ENCODE results near the gene GTF3C6.
"Not testable (repeated sequence)": the region's sequence is repeated elsewhere in the genome, so short reads cannot be mapped to it uniquely, and the experiment has no call there.

The GTF3C6 gene

DNA sequence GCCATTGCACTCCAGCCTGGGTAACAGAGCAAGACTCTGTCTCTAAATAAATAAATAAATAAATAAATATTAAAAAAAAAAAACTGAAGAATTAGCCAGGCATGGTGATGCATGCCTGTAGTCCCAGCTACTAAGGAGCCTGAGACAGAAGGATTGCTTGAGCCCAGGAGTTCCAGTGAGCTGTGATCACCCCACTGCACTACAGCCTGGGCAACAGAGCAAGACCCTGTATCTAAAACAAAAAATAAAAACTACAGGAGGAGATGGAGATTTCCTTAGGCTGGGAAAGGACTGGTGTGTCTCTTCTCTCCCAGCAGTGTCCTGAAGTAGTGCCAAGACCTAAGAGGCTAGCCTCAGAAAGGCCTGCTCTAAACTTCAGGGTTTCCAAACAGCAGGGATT, 8.1 kb upstream of the GTF3C6 start:
- Histone ChIP-seq H3K9me3 (ENCODE audit: control insufficient read depth, insufficient read depth, low read depth, low read length) (no peaks in the 10 kb centered on the region), H3K27me3 (ENCODE audit: control insufficient read depth, insufficient read depth, low read length) (no peaks in the 10 kb centered on the region), H3K4me1 (ENCODE audit: control insufficient read depth, insufficient read depth, low read length) (no peaks in the 10 kb centered on the region), H3K4me3 (ENCODE audit: low read depth, low read length) (no peak overlapping the region), H3K36me3 (ENCODE audit: control insufficient read depth, insufficient read depth, low read length) (no peaks in the 10 kb centered on the region), H3K9ac (ENCODE audit: low read length) (no peak overlapping the region), H3K27ac (ENCODE audit: low read depth, low read length) (no peak overlapping the region)

DNA sequence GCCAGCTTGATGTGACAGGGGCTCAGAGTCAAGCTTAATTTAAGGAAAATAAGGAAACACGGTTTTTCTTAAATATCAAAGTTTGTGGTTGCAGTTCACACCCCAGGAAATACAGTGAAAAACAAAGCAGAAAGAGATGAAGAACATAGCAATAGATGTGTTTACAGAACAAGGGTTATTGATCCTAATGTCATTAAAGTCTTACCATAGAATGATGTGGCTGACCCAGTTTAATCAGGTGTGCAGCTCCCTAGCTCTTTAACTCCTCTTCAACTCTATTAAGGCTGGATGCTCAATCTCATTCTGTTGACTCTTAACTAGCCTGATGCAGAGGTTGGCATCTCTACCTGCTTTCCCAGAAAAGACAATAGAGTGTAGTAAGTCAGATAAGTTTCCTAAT, 7.5 kb upstream of the GTF3C6 start:
- Histone ChIP-seq H3K9me3 (ENCODE audit: control insufficient read depth, insufficient read depth, low read depth, low read length) (no peaks in the 10 kb centered on the region), H3K9ac (ENCODE audit: low read length) (no peak overlapping the region), H3K27ac (ENCODE audit: low read depth, low read length) (no peak overlapping the region), H3K4me1 (ENCODE audit: control insufficient read depth, insufficient read depth, low read length) (no peaks in the 10 kb centered on the region), H3K4me3 (ENCODE audit: low read depth, low read length) (no peak overlapping the region), H3K27me3 (ENCODE audit: control insufficient read depth, insufficient read depth, low read length) (no peaks in the 10 kb centered on the region), H3K36me3 (ENCODE audit: control insufficient read depth, insufficient read depth, low read length) (no peaks in the 10 kb centered on the region)

DNA sequence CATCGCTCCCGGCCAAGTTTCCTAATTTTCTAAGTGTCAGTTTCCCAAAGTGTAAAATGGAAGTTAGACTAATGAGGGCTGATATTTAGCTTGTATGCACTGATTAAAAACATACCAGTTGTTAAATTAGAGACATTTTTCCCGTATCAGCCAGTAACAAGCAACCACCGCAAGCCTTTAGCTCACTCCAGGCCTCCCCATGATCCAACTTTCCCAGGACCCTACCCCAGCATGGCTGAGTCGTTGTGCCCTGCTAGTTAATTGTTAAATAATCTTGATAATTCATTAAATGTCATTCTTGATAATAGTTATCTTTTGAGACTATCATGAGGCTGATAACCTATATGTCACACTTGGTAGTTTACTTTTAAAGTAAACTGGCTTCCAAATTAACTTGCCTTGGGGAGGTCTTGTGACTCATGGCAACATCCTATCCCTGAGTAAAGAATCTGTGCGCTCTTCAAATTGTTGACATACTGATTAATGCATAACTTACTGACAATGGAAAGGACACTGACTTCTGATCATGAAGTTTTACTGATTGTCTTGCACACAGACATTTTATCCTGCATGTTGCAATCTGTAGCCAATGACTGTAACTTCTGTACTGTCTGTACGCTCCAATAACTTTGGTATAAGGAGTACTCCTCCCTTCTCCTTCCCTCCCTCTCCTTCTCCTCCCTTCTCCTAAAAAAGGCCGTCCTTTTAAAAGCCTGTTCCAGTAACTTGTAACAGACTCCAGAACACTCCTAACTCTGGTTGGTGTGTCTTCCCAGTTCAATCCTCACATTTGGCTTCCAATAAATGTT, 6.3 kb upstream of the GTF3C6 start:
- Histone ChIP-seq H3K27ac (ENCODE audit: low read depth, low read length) (no peak overlapping the region), H3K9ac (ENCODE audit: low read length) (no peak overlapping the region), H3K4me3 (ENCODE audit: low read depth, low read length) (no peak overlapping the region), H3K9me3 (ENCODE audit: control insufficient read depth, insufficient read depth, low read depth, low read length) (no peaks in the 10 kb centered on the region), H3K27me3 (ENCODE audit: control insufficient read depth, insufficient read depth, low read length) (no peaks in the 10 kb centered on the region), H3K4me1 (ENCODE audit: control insufficient read depth, insufficient read depth, low read length) (no peaks in the 10 kb centered on the region), H3K36me3 (ENCODE audit: control insufficient read depth, insufficient read depth, low read length) (no peaks in the 10 kb centered on the region)

DNA sequence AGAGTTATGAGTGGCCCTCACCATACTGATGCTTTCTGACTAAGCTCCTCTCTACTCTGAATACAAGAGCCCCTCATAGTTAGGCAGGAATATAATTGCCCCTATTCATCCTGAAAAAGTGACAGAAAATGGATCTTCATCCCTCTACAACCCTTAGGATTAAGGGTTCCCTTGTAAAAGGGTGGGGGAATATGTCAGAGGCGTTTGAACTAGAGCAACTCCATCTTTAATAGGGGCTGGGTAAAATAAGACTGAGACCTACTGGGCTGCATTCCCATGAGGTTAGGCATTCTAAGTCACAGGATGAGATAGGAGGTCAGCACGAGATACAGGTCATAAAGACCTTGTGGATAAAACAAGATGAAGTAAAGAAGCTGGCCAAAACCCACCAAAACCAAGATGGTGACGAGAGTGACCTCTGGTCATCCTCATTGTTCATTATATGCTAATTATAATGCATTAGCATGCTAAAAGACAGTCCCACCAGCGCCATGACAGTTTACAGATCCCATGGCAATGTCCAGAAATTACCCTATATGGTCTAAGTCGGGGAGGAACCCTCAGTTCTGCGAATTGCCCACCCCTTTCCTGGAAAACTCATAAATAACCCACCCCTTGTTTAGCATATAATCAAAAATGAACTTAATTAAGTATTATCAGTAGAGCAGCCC, 4.7 kb upstream of the GTF3C6 start:
- no peak overlapping the region for H3K27ac ChIP-seq (ENCODE audit: low read depth, low read length)
- no peaks in the 10 kb centered on the region for H3K27me3 ChIP-seq (ENCODE audit: control insufficient read depth, insufficient read depth, low read length)
- no peaks in the 10 kb centered on the region for H3K36me3 ChIP-seq (ENCODE audit: control insufficient read depth, insufficient read depth, low read length)
- H3K4me3 ChIP-seq (ENCODE audit: low read depth, low read length) = no peak overlapping the region
- H3K9ac ChIP-seq (ENCODE audit: low read length) = no peak overlapping the region
- H3K4me1 ChIP-seq (ENCODE audit: control insufficient read depth, insufficient read depth, low read length) = peaks cover 4% of the 10 kb centered on the region; the same call in 1 of the 2 replicates
- H3K9me3 ChIP-seq (ENCODE audit: control insufficient read depth, insufficient read depth, low read depth, low read length) = no peaks in the 10 kb centered on the region

DNA sequence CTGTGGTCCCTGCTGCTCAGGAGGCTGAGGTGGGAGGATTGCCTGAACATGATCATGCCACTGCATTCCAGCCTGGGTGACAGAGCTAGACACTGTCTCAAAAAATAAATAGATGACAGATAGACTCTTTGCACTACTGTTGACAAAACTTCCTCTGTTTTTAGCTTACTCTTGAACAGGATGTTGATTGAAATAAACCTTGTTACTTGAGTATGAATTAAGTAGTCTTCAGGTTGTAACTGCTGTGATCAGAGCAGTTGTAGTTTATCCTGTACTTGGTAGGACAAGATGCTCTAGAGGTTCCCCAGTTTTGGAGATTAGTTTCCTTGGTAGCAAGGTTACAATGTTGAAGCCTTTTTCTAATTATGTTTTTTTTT, 1.5 kb downstream of the GTF3C6 start:
- Histone ChIP-seq H3K27me3 (ENCODE audit: control insufficient read depth, insufficient read depth, low read length) (no peaks in the 10 kb centered on the region), H3K36me3 (ENCODE audit: control insufficient read depth, insufficient read depth, low read length) (peaks cover 38% of the 10 kb centered on the region), H3K9ac (ENCODE audit: low read length) (no peak overlapping the region), H3K4me3 (ENCODE audit: low read depth, low read length) (no peak overlapping the region), H3K9me3 (ENCODE audit: control insufficient read depth, insufficient read depth, low read depth, low read length) (no peaks in the 10 kb centered on the region), H3K27ac (ENCODE audit: low read depth, low read length) (no peak overlapping the region), H3K4me1 (ENCODE audit: control insufficient read depth, insufficient read depth, low read length) (peaks cover 4% of the 10 kb centered on the region; the same call in 1 of the 2 replicates)

DNA sequence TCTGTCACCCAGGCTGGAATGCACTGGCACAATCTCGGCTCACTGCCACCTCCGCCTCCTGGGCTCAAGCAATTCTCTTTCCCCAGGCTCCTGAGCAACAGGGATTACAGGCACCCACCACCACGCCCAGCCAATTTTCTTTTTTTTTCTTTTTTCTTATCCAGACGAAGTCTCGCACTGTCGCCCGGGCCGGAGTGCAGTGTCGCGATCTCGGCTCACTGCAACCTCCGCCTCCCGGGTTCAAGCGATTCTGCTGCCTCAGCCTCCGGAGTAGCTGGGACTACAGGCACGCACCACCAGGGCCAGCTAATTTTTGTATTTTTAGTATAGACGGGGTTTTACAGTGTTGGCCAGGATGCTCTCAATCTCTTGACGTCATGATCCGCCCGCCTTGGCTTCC, 4.1 kb downstream of the GTF3C6 start:
- H3K27me3 ChIP-seq (ENCODE audit: control insufficient read depth, insufficient read depth, low read length); H3K4me1 ChIP-seq (ENCODE audit: control insufficient read depth, insufficient read depth, low read length); H3K4me3 ChIP-seq (ENCODE audit: low read depth, low read length); H3K27ac ChIP-seq (ENCODE audit: low read depth, low read length); H3K9ac ChIP-seq (ENCODE audit: low read length); H3K9me3 ChIP-seq (ENCODE audit: control insufficient read depth, insufficient read depth, low read depth, low read length): not testable (repeated sequence)
- peaks cover 59% of the 10 kb centered on the region for H3K36me3 ChIP-seq (ENCODE audit: control insufficient read depth, insufficient read depth, low read length)

DNA sequence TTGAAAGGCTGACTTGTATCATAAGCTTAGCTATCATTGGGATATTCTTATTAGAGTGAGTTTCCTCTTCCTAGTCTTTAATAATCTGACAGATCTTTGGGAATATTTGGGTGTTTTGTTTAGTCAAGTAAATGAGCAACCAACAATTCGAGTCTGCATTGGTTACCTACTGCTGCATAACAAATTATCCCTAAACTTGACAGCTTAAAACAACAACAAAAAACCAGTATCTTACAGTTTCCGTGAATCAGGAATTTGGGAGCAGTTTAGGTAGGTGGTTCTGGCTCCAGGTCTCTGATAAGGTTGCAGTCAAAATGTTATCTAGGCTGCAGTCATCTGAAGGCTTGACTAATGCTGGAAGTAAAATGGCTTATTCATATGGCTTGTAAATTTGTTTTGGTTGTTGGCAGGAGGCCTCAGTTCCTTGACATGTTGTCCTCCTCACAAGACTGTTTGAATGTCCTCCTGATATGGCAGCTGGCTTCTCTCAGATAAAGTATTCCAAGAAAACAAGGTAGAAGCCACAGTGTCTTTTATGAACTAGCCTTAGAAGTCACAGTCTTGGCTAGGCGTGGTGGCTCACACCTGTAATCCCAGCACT, 7.2 kb downstream of the GTF3C6 start:
- Histone ChIP-seq H3K27ac (ENCODE audit: low read depth, low read length) (no peak overlapping the region), H3K27me3 (ENCODE audit: control insufficient read depth, insufficient read depth, low read length) (no peaks in the 10 kb centered on the region), H3K9me3 (ENCODE audit: control insufficient read depth, insufficient read depth, low read depth, low read length) (no peaks in the 10 kb centered on the region), H3K36me3 (ENCODE audit: control insufficient read depth, insufficient read depth, low read length) (peaks cover 59% of the 10 kb centered on the region), H3K4me1 (ENCODE audit: control insufficient read depth, insufficient read depth, low read length) (no peaks in the 10 kb centered on the region), H3K9ac (ENCODE audit: low read length) (no peak overlapping the region), H3K4me3 (ENCODE audit: low read depth, low read length) (no peak overlapping the region)

DNA sequence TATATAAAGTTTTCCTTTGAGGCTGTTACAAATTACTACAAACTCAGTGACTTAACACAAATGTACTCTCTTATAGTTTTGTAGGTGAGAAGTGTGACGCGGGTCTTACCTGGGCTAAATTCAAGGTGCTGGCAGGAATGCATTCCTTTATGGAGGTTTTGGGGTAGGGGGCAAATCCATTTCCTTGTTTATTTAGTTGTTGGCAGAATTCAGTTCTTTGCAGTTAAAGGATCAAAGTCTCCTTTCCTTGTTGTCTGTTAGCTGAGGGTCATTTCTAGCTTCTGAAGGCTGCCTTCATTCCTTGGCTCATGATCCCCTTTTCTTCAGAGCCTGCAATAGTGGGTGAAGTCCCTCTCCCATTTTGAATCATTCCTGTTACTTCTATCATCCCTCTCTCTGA, 10.2 kb downstream of the GTF3C6 start:
- H3K9me3 ChIP-seq (ENCODE audit: control insufficient read depth, insufficient read depth, low read depth, low read length); H3K27me3 ChIP-seq (ENCODE audit: control insufficient read depth, insufficient read depth, low read length); H3K4me3 ChIP-seq (ENCODE audit: low read depth, low read length); H3K27ac ChIP-seq (ENCODE audit: low read depth, low read length); H3K4me1 ChIP-seq (ENCODE audit: control insufficient read depth, insufficient read depth, low read length); H3K9ac ChIP-seq (ENCODE audit: low read length): not testable (repeated sequence)
- peaks cover 31% of the 10 kb centered on the region for H3K36me3 ChIP-seq (ENCODE audit: control insufficient read depth, insufficient read depth, low read length)

DNA sequence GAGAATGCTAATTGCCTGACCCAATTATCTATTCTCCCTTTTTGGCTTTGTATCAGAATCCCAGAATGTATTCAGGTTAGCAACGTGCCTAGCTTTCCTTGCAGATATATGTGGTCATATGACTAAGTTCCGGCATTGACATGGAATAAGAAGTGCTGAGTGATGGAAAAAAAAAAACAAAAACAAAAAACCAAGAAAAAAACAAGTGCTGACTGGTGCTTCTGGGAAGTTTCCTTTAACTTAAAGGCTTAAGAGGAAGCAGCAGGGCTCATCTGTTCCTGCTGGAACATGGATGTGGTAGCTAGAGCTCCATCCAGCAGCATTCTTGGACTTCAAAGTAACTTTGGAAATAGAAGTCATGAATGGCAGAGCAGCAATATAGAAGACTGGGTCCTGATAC, 13.0 kb downstream of the GTF3C6 start:
- peaks cover 18% of the 10 kb centered on the region for H3K36me3 ChIP-seq (ENCODE audit: control insufficient read depth, insufficient read depth, low read length)
- no peaks in the 10 kb centered on the region for H3K9me3 ChIP-seq (ENCODE audit: control insufficient read depth, insufficient read depth, low read depth, low read length)
- no peak overlapping the region for H3K4me3 ChIP-seq (ENCODE audit: low read depth, low read length)
- no peaks in the 10 kb centered on the region for H3K27me3 ChIP-seq (ENCODE audit: control insufficient read depth, insufficient read depth, low read length)
- no peak overlapping the region for H3K27ac ChIP-seq (ENCODE audit: low read depth, low read length)
- H3K4me1 ChIP-seq (ENCODE audit: control insufficient read depth, insufficient read depth, low read length) = no peaks in the 10 kb centered on the region
- H3K9ac ChIP-seq (ENCODE audit: low read length) = no peak overlapping the region

DNA sequence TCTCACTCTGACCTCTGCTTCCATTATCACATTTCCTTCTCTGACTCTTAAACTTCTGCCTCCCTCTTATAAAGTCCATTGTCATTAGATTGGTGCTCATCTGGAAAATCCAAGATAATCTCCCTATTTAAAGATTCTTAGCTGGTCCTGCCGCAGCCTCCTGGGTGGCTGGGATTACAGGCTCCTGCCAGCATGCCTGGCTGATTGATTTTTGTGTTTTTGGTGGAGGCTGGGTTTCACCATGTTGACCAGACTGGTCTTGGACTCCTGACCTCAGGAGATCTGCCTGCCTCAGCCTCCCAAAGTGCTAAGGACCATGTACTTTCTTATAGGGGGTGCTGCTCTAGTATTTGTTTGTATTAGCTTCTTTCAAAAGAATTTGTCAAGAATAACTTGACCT, 18.1 kb downstream of the GTF3C6 start:
- Histone ChIP-seq H3K4me3 (ENCODE audit: low read depth, low read length) (no peak overlapping the region), H3K36me3 (ENCODE audit: control insufficient read depth, insufficient read depth, low read length) (no peaks in the 10 kb centered on the region), H3K27me3 (ENCODE audit: control insufficient read depth, insufficient read depth, low read length) (no peaks in the 10 kb centered on the region), H3K9me3 (ENCODE audit: control insufficient read depth, insufficient read depth, low read depth, low read length) (peaks cover 5% of the 10 kb centered on the region; the same call in 1 of the 2 replicates), H3K27ac (ENCODE audit: low read depth, low read length) (no peak overlapping the region), H3K9ac (ENCODE audit: low read length) (no peak overlapping the region), H3K4me1 (ENCODE audit: control insufficient read depth, insufficient read depth, low read length) (no peaks in the 10 kb centered on the region)

DNA sequence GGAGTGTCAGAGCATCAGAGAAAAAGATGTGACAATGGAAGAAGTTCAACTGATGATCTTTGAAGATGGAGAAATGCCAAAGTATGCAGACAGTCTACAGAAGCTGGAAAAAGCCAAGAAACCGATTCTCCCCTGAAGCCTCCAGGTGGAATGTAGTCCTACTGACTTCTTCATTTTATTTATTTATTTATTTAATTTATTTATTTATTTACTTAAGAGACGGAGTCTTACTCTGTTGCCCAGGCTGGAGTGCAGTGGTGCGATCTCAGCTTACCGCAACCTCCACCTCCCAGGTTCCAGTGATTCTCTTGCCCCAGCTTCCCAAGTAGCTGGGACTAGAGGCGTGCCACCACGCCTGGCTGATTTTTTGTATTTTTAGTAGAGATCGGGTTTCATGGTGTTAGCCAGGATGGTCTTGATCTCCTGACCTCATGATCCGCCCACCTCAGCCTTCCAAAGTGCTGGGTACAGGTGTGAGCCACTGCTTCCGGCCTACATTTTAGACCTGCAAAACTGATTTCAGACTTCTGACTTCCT, 21.1 kb downstream of the GTF3C6 start:
- no peaks in the 10 kb centered on the region for H3K4me1 ChIP-seq (ENCODE audit: control insufficient read depth, insufficient read depth, low read length)
- H3K9ac ChIP-seq (ENCODE audit: low read length) = no peak overlapping the region
- no peak overlapping the region for H3K27ac ChIP-seq (ENCODE audit: low read depth, low read length)
- H3K4me3 ChIP-seq (ENCODE audit: low read depth, low read length) = no peak overlapping the region
- no peaks in the 10 kb centered on the region; the same call in 1 of the 2 replicates for H3K36me3 ChIP-seq (ENCODE audit: control insufficient read depth, insufficient read depth, low read length)
- no peaks in the 10 kb centered on the region for H3K27me3 ChIP-seq (ENCODE audit: control insufficient read depth, insufficient read depth, low read length)
- H3K9me3 ChIP-seq (ENCODE audit: control insufficient read depth, insufficient read depth, low read depth, low read length) = peaks cover 5% of the 10 kb centered on the region; the same call in 1 of the 2 replicates
